ENCODE measurements around the gene KIAA0319L. TPM values are rescaled to one million over a fixed set of nuclear protein-coding genes. Genes with fewer than 3 reads are reported as not detected.
"Not testable (repeated sequence)": the region's sequence is repeated elsewhere in the genome, so short reads cannot be mapped to it uniquely, and the experiment has no call there.

KIAA0319L gene
- total RNA-seq, 4 donors from 2014 or later, result 33.4 to 60.9 (median 44.9) TPM

DNA sequence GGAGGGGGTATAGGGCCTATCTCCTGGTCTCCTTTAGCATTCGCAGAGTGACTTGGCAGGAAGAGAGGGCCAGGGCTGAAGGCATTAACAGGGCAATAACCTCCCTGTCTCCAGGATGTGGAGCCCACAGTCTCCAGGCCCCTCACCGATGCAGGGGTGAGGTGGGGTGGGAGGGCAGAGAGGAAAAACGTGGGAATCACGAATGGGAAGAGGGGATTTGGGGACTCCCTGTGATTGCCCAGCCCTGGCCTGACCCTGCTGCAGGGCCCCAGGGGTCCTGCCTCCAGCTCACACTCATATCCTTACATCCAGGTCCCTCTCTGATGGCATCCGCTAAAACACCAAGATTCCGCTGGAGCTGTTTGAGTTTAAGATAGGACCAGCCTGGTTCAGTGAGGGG lies 30.5 kb upstream of the KIAA0319L start:
- no peak overlapping the region for H3K4me3 ChIP-seq (ENCODE audit: low read depth, poor library complexity, severe bottlenecking)
- TF ChIP-seq CTCF (IDR thresholded peaks at IDR 0.05), result no peak
- TF ChIP-seq POLR2A (IDR thresholded peaks at IDR 0.05), result no peak
- DNase-seq (ENCODE audit: low spot score in 2 of 2), result peak in 1 of 2 donors; percentile 14
- intact Hi-C loops (cut with DNase I; ENCODE audit: low total_unique reads), result no loop called here
- 88 to 90% methylated on average over 6 of the region's 6 CpGs for WGBS, 2 donors

GRCh38 chr1:35586808-35587207 lies 29.6 kb upstream of the KIAA0319L start:
- TF ChIP-seq CTCF (IDR thresholded peaks at IDR 0.05) (no peak), POLR2A (IDR thresholded peaks at IDR 0.05) (no peak)
- DNase-seq (ENCODE audit: low spot score in 2 of 2), result no peak
- intact Hi-C loops (cut with DNase I; ENCODE audit: low total_unique reads), result no loop called here
- 87 to 88% methylated on average over 7 of the region's 7 CpGs for WGBS, 2 donors
- H3K4me3 ChIP-seq (ENCODE audit: low read depth, poor library complexity, severe bottlenecking), result no peak overlapping the region

GRCh38 chr1:35585805-35586204 lies 28.6 kb upstream of the KIAA0319L start:
- intact Hi-C loops (cut with DNase I; ENCODE audit: low total_unique reads); H3K4me3 ChIP-seq (ENCODE audit: low read depth, poor library complexity, severe bottlenecking); DNase-seq (ENCODE audit: low spot score in 2 of 2): not testable (repeated sequence)
- 95 to 96% methylated on average over 1 of the region's 1 CpG for WGBS, 2 donors

- WGBS, 2 donors, result 90 to 92% methylated on average over 3 of the region's 3 CpGs
- no peak for DNase-seq (ENCODE audit: low spot score in 2 of 2)
- no peak for TF ChIP-seq POLR2A (IDR thresholded peaks at IDR 0.05)
- no peak for TF ChIP-seq CTCF (IDR thresholded peaks at IDR 0.05)
- intact Hi-C loops (cut with DNase I; ENCODE audit: low total_unique reads), result no loop called here
- H3K4me3 ChIP-seq (ENCODE audit: low read depth, poor library complexity, severe bottlenecking), result no peak overlapping the region
Measured at GRCh38 chr1:35585281-35585680, 28.1 kb upstream of the KIAA0319L start.

DNA sequence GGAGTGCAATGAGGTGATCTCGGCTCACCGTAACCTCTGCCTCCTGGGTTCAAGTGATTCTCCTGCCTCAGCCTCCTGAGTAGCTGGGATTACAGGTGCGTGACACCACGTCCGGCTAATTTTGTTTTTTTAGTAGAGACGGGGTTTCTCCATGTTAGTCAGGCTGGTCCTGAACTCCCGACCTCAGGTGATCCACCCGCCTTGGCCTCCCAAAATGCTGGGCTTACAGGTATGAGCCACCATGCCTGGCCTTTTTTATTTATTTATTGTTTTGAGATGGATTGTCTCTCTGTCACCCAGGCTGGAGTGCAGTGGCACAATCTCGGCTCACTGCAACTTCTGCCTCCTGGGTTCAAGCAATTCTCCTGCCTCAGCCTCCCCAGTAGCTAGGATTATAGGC lies 24.4 kb upstream of the KIAA0319L start:
- 95% methylated on average over 9 of the region's 9 CpGs for WGBS, 2 donors
- intact Hi-C loops (cut with DNase I; ENCODE audit: low total_unique reads), result not testable (repeated sequence)

DNA sequence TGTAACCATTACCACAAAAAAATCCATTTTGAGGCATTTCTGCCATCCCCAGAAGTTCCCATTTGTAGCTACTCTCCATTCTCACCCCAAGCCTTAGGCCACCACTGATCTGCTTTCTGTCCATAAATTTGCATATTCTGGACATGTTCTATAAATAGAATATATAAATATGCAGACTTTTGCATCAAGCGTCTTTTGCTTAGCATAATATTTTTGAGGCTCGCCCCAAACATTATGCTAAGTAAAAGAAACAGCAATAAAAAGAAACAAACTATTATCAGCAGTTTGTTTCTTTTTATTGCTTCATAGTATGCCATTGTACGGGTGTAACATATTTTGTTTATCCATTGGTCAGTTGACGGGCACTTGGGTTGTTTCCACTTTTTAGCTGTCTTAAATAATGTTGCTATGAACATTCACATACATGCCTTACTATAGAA lies 23.8 kb upstream of the KIAA0319L start:
- WGBS, 2 donors, result 73 to 79% methylated on average over 4 of the region's 4 CpGs
- no peak overlapping the region for H3K4me3 ChIP-seq (ENCODE audit: low read depth, poor library complexity, severe bottlenecking)
- intact Hi-C loops (cut with DNase I; ENCODE audit: low total_unique reads), result no loop called here
- DNase-seq (ENCODE audit: low spot score in 2 of 2), result no peak
- no peak for TF ChIP-seq POLR2A (IDR thresholded peaks at IDR 0.05)
- no peak for TF ChIP-seq CTCF (IDR thresholded peaks at IDR 0.05)

More for the DNA sequence above, 24.4 kb upstream of the KIAA0319L start:
- not testable (repeated sequence) for DNase-seq (ENCODE audit: low spot score in 2 of 2); H3K4me3 ChIP-seq (ENCODE audit: low read depth, poor library complexity, severe bottlenecking)
